Frontal cortex (tissue), 4 donors: ENCODE measurements around the gene MTPN. TPM values are rescaled to one million over a fixed set of nuclear protein-coding genes. Genes with fewer than 3 reads are reported as not detected.

ENCODE experiments used
- DNase-seq, 2 donors: peaks; one replicate each; pipeline ENCODE4 v3.0.0; 2012; ENCODE audit warnings: low spot score in 2 of 2
- FAIRE-seq: peaks from 2 replicates; lab custom pipeline; 2012; peaks lifted over from hg19 to GRCh38; lab: Jason Lieb, UNC
- total RNA-seq: library from RNA; depleted of rRNA; stranded (reverse); fragments of >200 nt; gene quantifications from one replicate; pipeline ENCODE4 v1.2.3, GENCODE V29; 2014
- donor health status: control.
- donor health status: control.
- donor health status: control.

Gene MTPN
- total RNA-seq, 1 donor from 2014 or later, result 170 TPM

DNA sequence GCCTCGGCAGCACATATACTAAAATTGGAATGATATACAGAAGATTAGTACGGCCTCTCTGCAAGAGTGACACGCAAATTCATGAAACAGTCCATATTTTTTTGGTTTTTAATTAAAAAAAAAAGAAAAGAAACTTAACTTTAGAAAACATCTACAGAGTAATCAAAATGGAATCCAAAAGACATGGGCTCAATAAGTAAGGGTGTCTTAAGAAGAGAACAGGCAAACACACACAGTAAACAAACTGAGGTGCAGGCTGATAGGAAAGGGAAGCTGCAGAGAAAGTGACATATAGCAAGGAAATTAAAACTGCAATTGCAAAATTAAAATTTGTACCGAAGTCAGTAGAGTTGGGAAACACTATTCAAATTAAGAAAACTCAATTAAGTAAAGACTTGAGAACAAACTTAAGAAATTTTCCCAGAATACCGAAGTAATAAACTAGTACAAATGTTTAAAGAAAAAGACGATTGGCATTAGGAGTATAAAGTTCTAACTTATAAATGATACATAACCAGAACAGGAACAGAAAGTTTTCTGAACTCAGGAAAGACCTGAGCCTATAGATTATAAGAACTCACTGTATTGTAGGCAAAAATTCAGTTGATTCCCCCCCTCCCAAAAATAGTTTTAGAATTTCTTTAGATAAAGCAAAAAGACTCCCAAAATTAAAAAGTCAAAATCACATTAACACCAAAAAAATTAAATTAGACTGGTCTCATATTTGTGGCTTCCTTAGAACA is 16.3 kb downstream of the MTPN start:
- no peak for FAIRE-seq
- DNase-seq, result no peak

- no peak for FAIRE-seq
Observed at GRCh38 chr7:135959646-135960363, 17.4 kb downstream of the MTPN start.

GRCh38 chr7:135958173-135958572 is 19.0 kb downstream of the MTPN start:
- FAIRE-seq (no peak), DNase-seq (no peak)

More at GRCh38 chr7:135959646-135960363, 17.4 kb downstream of the MTPN start:
- no peak for DNase-seq

DNA sequence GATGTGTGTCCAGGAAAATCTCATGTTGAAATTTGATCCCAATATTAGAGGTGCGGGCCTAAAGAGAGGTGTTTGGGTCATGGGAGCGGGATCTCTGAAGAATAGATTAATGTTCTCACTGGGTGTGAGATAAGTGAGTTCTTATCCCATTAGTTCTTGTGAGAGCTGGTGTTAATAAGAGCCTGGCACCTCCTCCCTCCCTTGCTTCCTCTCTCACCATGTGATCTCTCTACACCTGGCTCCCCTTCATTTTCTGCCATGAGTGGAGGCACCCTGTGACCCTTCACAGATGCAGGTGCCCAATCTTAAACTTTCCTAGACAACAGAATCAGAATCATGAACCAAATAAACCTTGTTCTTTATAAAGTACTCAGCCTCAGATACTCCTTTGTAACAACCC is 19.5 kb downstream of the MTPN start:
- no peak for DNase-seq
- FAIRE-seq, result no peak

- FAIRE-seq (no peak), DNase-seq (no peak)
Observed at GRCh38 chr7:135956393-135956792, 20.8 kb downstream of the MTPN start.

- DNase-seq, result no peak
- FAIRE-seq, result no peak
Observed at GRCh38 chr7:135950972-135951371, 26.2 kb downstream of the MTPN start.

DNA sequence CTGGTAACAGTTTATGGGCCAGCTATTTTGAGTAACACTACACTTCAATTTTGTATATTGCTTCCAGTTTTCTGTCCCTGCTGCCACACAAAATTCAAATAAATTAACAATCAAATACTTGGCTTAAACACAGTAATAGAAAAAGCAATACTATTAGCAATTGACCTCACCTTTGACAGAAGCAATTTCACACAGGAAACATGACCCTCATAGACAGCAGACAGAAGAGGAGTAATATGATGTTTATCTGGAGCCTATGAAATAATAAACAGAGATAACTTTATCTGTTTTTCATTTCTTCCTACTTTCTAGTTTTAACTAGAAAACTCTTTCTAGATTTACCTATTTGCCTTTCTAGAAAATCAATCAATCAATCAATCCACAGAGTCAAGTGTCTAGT is 26.7 kb downstream of the MTPN start:
- FAIRE-seq (no peak), DNase-seq (no peak)

- DNase-seq (no peak), FAIRE-seq (no peak)
Observed at GRCh38 chr7:135946289-135947055, 30.7 kb downstream of the MTPN start.

- no peak for DNase-seq
- FAIRE-seq, result no peak
Observed at GRCh38 chr7:135944753-135945152, 32.4 kb downstream of the MTPN start.

GRCh38 chr7:135943134-135943879 is 33.9 kb downstream of the MTPN start:
- DNase-seq, result no peak
- no peak for FAIRE-seq

GRCh38 chr7:135942614-135943013 is 34.5 kb downstream of the MTPN start:
- FAIRE-seq (no peak), DNase-seq (no peak)

GRCh38 chr7:135940077-135941075 is 36.8 kb downstream of the MTPN start:
- peak; percentile 33 for FAIRE-seq

DNA sequence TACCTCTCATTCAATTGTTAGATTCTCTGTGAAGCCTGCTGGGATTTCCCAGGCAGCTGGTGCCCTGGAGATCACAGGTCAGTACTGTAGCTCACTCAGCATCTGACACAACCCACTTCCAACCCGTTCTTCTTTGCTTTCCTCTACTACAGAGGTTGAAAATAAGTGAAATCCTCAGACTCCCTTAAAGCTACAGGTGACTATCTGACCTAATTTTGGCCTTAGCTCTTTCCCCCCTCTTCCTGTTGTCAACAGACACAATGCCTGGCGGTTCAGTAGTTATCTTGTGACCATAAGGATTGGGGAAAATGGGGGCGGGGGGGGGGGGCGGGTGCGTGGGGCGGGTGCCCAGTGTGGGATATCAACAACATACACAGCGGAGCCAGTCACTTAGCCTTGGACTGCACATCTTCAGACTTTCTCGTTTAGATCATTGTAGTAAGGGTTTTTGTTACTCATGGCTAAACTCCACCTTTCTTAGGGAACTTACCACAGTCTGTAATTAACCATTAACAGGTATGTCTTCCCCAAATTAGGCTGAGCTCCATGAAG is 37.8 kb downstream of the MTPN start:
- FAIRE-seq (no peak), DNase-seq (no peak)

More at GRCh38 chr7:135940077-135941075, 36.8 kb downstream of the MTPN start:
- DNase-seq, result no peak

- FAIRE-seq (no peak), DNase-seq (no peak)
Observed at GRCh38 chr7:135938563-135938962, 38.6 kb downstream of the MTPN start.

DNA sequence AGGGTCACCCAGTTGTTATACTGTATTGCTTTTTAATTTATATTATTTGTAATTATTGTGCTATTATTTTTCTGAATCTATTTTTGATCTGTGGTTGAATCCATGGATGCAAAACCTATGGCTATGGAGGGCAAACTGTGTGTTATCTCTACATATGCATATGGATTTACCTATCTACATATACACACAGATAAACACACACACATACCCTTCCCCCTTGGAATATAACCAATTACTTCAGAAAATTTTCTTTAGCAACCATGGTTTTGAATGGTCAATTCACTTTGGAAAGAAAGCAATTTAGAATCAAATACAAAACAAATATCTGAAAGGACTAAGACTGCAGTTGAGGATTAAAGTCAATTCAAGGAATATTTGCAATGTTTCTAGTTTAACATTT is 39.1 kb downstream of the MTPN start:
- DNase-seq (no peak), FAIRE-seq (no peak)

DNA sequence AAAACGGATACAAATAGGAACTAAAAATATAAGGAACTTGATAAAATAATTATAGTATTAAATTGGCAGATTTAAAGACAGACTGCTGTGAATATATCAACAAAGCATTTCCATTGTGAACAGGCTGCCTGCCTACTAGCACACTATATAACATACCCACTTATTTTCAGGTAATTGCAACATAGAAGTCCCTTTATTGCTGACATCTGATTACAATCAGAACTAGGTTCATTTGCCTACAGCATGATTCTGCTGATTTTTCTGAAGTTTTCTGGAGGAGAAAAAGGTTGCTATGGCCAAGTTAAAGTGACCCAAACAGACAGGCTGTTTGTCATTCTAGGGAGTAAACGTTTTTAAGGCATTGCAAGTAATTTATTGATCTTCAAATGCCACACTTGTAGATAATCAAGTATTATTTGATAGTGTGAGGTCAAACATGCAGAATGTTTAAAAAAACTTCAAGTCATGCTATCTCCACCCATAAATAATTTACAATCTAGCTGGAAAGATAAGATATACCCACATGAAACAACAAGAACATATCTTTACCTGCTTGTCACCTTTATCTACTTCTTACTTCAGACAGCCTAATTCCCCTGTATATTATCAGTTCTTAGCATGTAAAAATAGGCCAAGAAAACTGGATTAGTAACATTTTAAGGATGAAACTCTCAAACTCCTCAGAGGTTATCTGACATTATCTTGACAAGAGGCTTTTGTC is 40.5 kb downstream of the MTPN start:
- no peak for FAIRE-seq

GRCh38 chr7:135934651-135935050 is 42.5 kb downstream of the MTPN start:
- no peak for FAIRE-seq

More for the DNA sequence above, 40.5 kb downstream of the MTPN start:
- no peak for DNase-seq

More at GRCh38 chr7:135934651-135935050, 42.5 kb downstream of the MTPN start:
- DNase-seq, result no peak
